Endothelial cell (in vitro differentiated cells): ENCODE results near the gene CCSER1. TPM values are rescaled to one million over a fixed set of nuclear protein-coding genes. Genes with fewer than 3 reads are reported as not detected.

Experiments
- DNase-seq: peaks from one replicate; pipeline ENCODE4 v3.0.0; 2021; ENCODE audit warnings: low spot score
- H3K27ac Mint-ChIP-seq: one replicate; pipeline ENCODE4 v1.8.0; 2021; ENCODE audit warnings: mixed read lengths, inconsistent platforms; ENCODE audit not compliant: unreplicated experiment
- H3K27me3 Mint-ChIP-seq: one replicate; pipeline ENCODE4 v1.8.0; 2021; ENCODE audit warnings: mild to moderate bottlenecking, moderate library complexity, mixed read lengths, inconsistent platforms; ENCODE audit not compliant: unreplicated experiment
- H3K36me3 Mint-ChIP-seq: one replicate; pipeline ENCODE4 v1.8.0; 2021; ENCODE audit warnings: mild to moderate bottlenecking, low read depth, mixed read lengths, inconsistent platforms; ENCODE audit not compliant: unreplicated experiment
- H3K4me1 Mint-ChIP-seq: one replicate; pipeline ENCODE4 v1.8.0; 2021; ENCODE audit warnings: mild to moderate bottlenecking, mixed read lengths, inconsistent platforms; ENCODE audit not compliant: unreplicated experiment
- H3K4me3 Mint-ChIP-seq: one replicate; pipeline ENCODE4 v1.8.0; 2021; ENCODE audit warnings: mild to moderate bottlenecking, mixed read lengths, inconsistent platforms; ENCODE audit not compliant: unreplicated experiment
- H3K9me3 Mint-ChIP-seq: one replicate; pipeline ENCODE4 v1.8.0; 2021; ENCODE audit warnings: mixed read lengths, inconsistent platforms; ENCODE audit not compliant: unreplicated experiment
- total RNA-seq: library from RNA; stranded (reverse); fragmentation: NEBNext Ultra II Directional; extraction: Animal tissue kit (Norgen Biotek cat#: 25700); gene quantifications from one replicate; pipeline ENCODE4 v1.2.1, GENCODE V29; 2021; ENCODE audit not compliant: unreplicated experiment
- TF ChIP-seq, protein P1 (sequence below): fragments of 200-600 bp; sonication (generic); IDR thresholded peaks from one replicate; pipeline ENCODE4 v1.5.0; 2021; ENCODE audit warnings: antibody characterized with exemption; ENCODE audit not compliant: unreplicated experiment

CCSER1 gene
- total RNA-seq, 1 donor from 2014 or later = 3.0 TPM

DNA sequence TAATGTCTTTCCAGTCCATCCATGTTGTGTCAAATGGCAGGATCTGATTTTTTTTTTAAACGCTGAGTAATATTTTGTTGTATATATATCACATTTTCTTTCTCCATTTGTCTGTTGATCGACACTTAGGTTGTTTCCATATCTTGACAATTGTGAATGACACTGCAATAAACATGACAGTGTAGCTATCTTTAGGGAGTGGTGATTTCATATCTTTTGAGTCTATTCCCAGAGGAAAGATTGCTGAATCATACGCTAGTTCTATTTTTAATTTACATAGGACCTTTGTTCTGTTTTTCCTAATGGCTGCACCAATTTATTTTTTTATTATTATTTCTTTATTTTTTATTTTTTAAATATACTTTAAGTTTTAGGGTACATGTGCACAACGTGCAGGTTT is 470.7 kb downstream of the CCSER1 start:
- TF ChIP-seq, protein P1, sequence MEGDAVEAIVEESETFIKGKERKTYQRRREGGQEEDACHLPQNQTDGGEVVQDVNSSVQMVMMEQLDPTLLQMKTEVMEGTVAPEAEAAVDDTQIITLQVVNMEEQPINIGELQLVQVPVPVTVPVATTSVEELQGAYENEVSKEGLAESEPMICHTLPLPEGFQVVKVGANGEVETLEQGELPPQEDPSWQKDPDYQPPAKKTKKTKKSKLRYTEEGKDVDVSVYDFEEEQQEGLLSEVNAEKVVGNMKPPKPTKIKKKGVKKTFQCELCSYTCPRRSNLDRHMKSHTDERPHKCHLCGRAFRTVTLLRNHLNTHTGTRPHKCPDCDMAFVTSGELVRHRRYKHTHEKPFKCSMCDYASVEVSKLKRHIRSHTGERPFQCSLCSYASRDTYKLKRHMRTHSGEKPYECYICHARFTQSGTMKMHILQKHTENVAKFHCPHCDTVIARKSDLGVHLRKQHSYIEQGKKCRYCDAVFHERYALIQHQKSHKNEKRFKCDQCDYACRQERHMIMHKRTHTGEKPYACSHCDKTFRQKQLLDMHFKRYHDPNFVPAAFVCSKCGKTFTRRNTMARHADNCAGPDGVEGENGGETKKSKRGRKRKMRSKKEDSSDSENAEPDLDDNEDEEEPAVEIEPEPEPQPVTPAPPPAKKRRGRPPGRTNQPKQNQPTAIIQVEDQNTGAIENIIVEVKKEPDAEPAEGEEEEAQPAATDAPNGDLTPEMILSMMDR = no peak
- Mint-ChIP-seq H3K27ac (no peak overlapping the region), H3K4me1 (no peaks in the 10 kb centered on the region), H3K27me3 (no peaks in the 10 kb centered on the region), H3K4me3 (no peak overlapping the region), H3K9me3 (no peaks in the 10 kb centered on the region), H3K36me3 (no peaks in the 10 kb centered on the region)
- no peak for DNase-seq

DNA sequence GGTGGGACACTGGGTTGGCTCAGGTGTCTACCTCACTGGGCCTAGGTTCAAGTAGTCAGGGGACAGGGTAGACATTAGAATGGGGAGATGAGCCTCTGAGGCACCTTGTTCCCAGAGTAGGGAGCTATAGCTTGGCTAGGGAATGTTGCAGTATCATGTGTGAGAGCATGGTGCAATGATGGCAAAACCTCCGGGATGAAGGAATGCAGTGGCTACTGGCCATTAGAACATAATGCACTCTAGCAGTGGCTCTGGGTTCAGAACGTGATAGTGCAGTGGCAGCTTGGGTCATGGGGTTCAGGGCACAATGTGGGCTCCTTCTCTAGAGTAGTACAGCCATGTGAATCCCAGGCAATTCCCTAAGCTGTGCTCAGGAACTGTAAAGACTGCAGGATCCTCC is 471.5 kb downstream of the CCSER1 start:
- TF ChIP-seq, protein P1 = no peak
- no peaks in the 10 kb centered on the region for H3K36me3 Mint-ChIP-seq
- no peaks in the 10 kb centered on the region for H3K27me3 Mint-ChIP-seq
- no peak overlapping the region for H3K4me3 Mint-ChIP-seq
- no peak overlapping the region for H3K27ac Mint-ChIP-seq
- no peaks in the 10 kb centered on the region for H3K9me3 Mint-ChIP-seq
- no peak for DNase-seq
- no peaks in the 10 kb centered on the region for H3K4me1 Mint-ChIP-seq

DNA sequence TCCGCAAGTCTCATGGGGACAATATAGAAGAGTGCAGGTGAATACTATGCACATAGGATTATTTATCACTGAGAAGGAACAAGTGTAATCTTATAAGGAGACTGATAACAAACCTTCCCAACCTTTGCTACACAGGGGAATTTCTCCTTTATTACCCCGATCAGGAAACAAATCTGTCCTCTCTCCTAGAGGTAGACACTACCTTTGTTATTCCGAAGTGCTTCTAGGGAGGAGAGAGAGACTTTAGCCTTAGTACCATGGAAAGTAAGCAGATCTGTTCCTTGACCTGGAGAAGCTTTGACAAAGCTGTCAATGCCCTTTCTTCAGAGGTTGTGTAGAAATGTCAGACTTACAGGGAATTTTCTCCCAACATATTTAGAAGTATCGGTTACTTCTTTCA is 475.5 kb downstream of the CCSER1 start:
- Mint-ChIP-seq H3K9me3 (no peaks in the 10 kb centered on the region), H3K27ac (no peak overlapping the region), H3K27me3 (no peaks in the 10 kb centered on the region), H3K4me3 (no peak overlapping the region), H3K4me1 (no peaks in the 10 kb centered on the region), H3K36me3 (no peaks in the 10 kb centered on the region)
- DNase-seq = no peak
- TF ChIP-seq, protein P1 = no peak

DNA sequence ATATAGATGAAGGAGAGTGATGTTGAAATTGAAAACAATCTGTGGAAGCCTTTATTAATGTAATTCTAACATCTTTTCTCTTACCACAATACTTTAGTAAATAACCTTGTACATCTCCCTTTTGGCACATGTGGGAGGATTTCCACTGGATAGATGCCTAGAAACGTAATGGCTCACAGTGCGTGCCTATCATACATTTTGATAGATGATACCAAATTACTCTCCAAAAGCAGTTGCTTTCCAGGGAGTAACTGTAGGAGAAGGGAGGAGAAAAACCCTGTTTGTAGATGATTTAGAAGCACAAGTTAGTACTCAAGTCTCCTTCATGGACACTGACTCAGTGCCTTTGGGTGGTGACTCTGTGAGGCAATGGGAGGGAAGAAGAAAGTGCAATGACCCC is 476.3 kb downstream of the CCSER1 start:
- H3K4me1 Mint-ChIP-seq = no peaks in the 10 kb centered on the region
- H3K4me3 Mint-ChIP-seq = no peak overlapping the region
- no peaks in the 10 kb centered on the region for H3K27me3 Mint-ChIP-seq
- H3K27ac Mint-ChIP-seq = no peak overlapping the region
- no peaks in the 10 kb centered on the region for H3K9me3 Mint-ChIP-seq
- H3K36me3 Mint-ChIP-seq = no peaks in the 10 kb centered on the region
- TF ChIP-seq, protein P1 = no peak
- no peak for DNase-seq

DNA sequence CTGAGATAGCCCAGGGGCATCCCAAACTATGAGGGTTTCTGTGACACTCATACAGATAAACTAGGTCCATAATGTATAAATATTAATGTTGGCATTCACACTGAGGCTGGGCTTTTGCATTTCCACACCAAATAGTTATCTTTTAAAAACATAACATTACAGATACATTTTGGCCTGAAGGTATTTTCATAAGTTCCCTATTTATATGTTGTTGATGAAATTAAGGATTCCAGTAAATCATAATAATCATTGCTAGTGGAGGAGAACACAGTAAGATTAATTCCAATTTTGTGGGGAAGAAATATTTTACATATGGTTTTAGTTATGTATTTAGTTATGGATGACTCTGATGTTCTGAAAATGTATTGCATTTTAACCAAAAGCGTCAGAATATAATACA is 479.6 kb downstream of the CCSER1 start:
- no peak for DNase-seq
- TF ChIP-seq, protein P1 = no peak
- H3K4me3 Mint-ChIP-seq = no peak overlapping the region
- no peaks in the 10 kb centered on the region for H3K36me3 Mint-ChIP-seq
- no peaks in the 10 kb centered on the region for H3K4me1 Mint-ChIP-seq
- H3K9me3 Mint-ChIP-seq = no peaks in the 10 kb centered on the region
- no peak overlapping the region for H3K27ac Mint-ChIP-seq
- no peaks in the 10 kb centered on the region for H3K27me3 Mint-ChIP-seq
